Motor neuron (in vitro differentiated cells): ENCODE measurements around the gene IL17RD. TPM values are rescaled to one million over a fixed set of nuclear protein-coding genes. Genes with fewer than 3 reads are reported as not detected.

Experiments used
- ATAC-seq, 8 experiments: fragments of 200-7000 bp; cut with Tn5 transposase; replicated peaks in 6 of 8; 2 replicates each; pipeline ENCODE4 v1.8.0; 2021; ENCODE audit warnings: mild to moderate bottlenecking in 8 of 8, moderate library complexity in 8 of 8
- H3K27ac ChIP-seq, 2 donors: fragments of 250-450 bp; sonication (Bioruptor Pico); 2 replicates each; pipeline ENCODE4 v1.9.0; 2021; ENCODE audit warnings: antibody characterized with exemption in 2 of 2, mild to moderate bottlenecking in 2 of 2, moderate library complexity in 1 of 2
- H3K4me1 ChIP-seq, 2 donors: fragments of 250-450 bp; sonication (Bioruptor Pico); replicated peaks in 1 of 2; 2 replicates each; pipeline ENCODE4 v1.6.1; 2021; ENCODE audit warnings: antibody characterized with exemption in 2 of 2, mild to moderate bottlenecking in 2 of 2, moderate library complexity in 1 of 2
- H3K4me3 ChIP-seq, 5 donors: fragments of 250-450 bp; sonication (Bioruptor Pico); 2 replicates each; pipeline ENCODE4 v1.9.0; 2021; ENCODE audit warnings: antibody characterized with exemption in 5 of 5, mild to moderate bottlenecking in 5 of 5, moderate library complexity in 4 of 5
- WGBS, 10 experiments: fragments of 450-650 bp; shearing (Covaris generic); methylation state at CpG; one replicate each; pipeline ENCODE4 v1.0.0; 2022; 5-methylcytosine and 5-hydroxymethylcytosine counted together
- in situ Hi-C, 9 experiments: fragments of 400-800 bp; cut with MboI; loops; one replicate each; pipeline ENCODE4 v1.15.0; 2021; ENCODE audit warnings: low sequenced_read_pairs in 9 of 9, low pct_unique_long_range_greater_than_20kb in 2 of 9; ENCODE audit not compliant: unreplicated experiment in 9 of 9
- total RNA-seq, 8 experiments: library from RNA; unstranded; fragments of 300-600 nt; gene quantifications; 2 replicates each; pipeline versions ENCODE4 v1.2.3 to v1.2.4, GENCODE V29; 2022

The IL17RD gene
- total RNA-seq, 8 experiments from 2014 or later: 6.7 to 13.7 (median 9.8) TPM

DNA sequence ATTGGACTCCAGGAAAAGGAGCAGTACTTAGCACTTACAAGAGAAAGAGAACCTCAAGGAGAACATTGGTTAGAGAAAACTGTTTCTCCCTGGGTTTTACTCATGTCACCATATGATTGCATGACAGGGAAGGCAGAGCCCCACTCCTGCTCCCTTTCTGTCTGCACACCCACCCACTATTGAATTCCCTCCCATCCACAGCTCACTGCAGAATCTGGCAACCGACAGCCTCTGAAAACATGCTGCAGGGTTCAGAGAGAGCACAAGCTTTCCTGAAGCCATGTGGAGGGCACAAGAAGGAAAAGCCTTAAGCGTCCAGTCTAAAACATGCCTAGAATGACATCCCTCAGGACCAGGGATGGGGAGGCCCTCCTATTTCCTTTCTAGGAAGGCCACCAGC, 3.0 kb upstream of the IL17RD start:
- Histone ChIP-seq H3K4me3 (no peak overlapping the region), H3K4me1 (peaks cover 7 to 9% of the 10 kb centered on the region in 2 donors), H3K27ac (no peak overlapping the region)
- in situ Hi-C loops: no loop called here
- 60 to 88% (median 80%) methylated on average over 1 of the region's 2 CpGs; no CpG with 5 or more reads in 6 of the 10 experiments for WGBS, 10 experiments
- ATAC-seq: no peak

GRCh38 chr3:57166660-57167059, 1.5 kb upstream of the IL17RD start:
- in situ Hi-C loops: no loop called here
- Histone ChIP-seq H3K4me3 (no peak overlapping the region), H3K4me1 (peaks cover 7 to 9% of the 10 kb centered on the region in 2 donors), H3K27ac (no peak overlapping the region)
- 60 to 86% (median 62%) methylated on average over 1 to 2 of the region's 2 CpGs; no CpG with 5 or more reads in 5 of the 10 experiments for WGBS, 10 experiments
- ATAC-seq: no peak

DNA sequence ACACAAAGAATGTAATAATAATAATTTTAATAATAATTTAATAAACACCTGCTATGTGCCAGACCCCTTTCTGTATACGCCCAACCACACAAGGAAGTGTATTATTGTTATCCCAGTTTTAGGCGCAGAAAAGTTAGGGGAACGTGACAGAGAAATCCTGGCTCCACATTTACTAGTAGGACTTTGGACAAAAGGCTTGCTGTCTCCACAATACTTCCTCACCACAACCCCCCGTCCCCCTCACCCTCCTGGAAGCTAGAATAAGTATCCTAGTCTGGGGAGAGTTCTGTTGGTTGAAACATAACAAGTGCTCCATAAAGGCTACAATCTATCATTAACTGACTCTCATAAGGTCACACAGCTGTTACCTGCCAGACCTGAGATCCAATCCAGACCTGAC, 488 bp upstream of the IL17RD start:
- Histone ChIP-seq H3K4me1 (peaks cover 7 to 10% of the 10 kb centered on the region in 2 donors), H3K4me3 (peak overlapping the region; percentile 74 to 100 (median 91)), H3K27ac (no peak overlapping the region)
- no peak for ATAC-seq
- WGBS, 10 experiments: 17 to 60% (median 42%) methylated on average over 1 to 4 of the region's 4 CpGs; no CpG with 5 or more reads in 6 of the 10 experiments
- in situ Hi-C loops: no loop called here

GRCh38 chr3:57164217-57164656, 916 bp downstream of the IL17RD start:
- in situ Hi-C loops: no loop called here
- peak; percentile 4 to 35 (median 16) for ATAC-seq
- Histone ChIP-seq H3K4me1 (peaks cover 11 to 16% of the 10 kb centered on the region in 2 donors), H3K27ac (no peak overlapping the region), H3K4me3 (peak overlapping the region; percentile 74 to 100 (median 91))
- 0 to 3% (median 0%) methylated on average over 2 to 21 of the region's 30 CpGs; no CpG with 5 or more reads in 6 of the 10 experiments for WGBS, 10 experiments

DNA sequence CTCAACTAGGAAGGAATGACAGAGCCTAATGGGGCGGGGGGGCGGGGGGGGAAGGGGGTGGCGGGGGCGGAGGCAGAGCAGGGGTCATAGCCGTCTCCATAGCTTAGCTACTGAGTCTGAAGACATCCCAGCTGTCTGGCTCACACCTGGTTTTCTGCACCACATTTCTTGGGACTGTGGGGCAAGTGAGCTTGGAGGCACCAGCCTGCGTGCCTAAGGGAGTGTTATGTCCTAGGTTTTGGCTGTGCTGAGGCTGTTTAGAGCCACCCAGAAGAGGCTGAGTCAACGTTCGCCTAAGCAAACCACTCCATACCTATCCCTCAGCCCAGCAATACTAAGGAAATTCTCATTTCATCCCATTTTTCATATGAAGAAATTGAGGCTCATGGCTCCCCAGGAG, 1.4 kb downstream of the IL17RD start:
- H3K4me1 ChIP-seq: peaks cover 16 to 21% of the 10 kb centered on the region in 2 donors
- no CpG with 5 or more reads among the region's 8 CpGs for WGBS, 10 experiments
- H3K27ac ChIP-seq: no peak overlapping the region
- peak overlapping the region; percentile 74 to 100 (median 91) for H3K4me3 ChIP-seq
- in situ Hi-C loops: no loop called here
- peak in 1 of 8 experiments; percentile 5 for ATAC-seq

DNA sequence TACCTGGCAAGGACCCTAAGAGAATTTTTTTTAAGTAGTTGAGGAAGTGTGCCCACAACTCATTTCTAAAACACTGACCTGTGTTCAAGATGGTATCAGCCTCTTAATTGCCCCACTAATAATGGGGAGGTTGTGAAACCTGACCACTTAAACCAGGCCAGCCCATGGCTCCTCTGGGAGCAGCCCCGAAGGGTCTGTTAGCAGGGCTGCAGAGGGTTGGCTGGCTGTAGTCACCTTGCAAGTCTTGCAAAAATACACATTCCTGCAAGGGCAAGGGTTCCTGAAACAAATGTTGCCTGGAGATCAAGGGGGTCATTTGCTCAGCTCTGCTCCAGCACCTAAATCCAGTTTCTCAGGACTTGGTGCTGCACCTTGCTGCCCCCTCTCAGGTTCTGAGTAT, 3.2 kb downstream of the IL17RD start:
- WGBS, 10 experiments: 50 to 100% (median 100%) methylated on average over 1 of the region's 1 CpG; no CpG with 5 or more reads in 5 of the 10 experiments
- H3K27ac ChIP-seq: no peak overlapping the region
- H3K4me1 ChIP-seq: peaks cover 26 to 32% of the 10 kb centered on the region in 2 donors
- no peak overlapping the region for H3K4me3 ChIP-seq
- no peak for ATAC-seq
- in situ Hi-C loops: no loop called here

DNA sequence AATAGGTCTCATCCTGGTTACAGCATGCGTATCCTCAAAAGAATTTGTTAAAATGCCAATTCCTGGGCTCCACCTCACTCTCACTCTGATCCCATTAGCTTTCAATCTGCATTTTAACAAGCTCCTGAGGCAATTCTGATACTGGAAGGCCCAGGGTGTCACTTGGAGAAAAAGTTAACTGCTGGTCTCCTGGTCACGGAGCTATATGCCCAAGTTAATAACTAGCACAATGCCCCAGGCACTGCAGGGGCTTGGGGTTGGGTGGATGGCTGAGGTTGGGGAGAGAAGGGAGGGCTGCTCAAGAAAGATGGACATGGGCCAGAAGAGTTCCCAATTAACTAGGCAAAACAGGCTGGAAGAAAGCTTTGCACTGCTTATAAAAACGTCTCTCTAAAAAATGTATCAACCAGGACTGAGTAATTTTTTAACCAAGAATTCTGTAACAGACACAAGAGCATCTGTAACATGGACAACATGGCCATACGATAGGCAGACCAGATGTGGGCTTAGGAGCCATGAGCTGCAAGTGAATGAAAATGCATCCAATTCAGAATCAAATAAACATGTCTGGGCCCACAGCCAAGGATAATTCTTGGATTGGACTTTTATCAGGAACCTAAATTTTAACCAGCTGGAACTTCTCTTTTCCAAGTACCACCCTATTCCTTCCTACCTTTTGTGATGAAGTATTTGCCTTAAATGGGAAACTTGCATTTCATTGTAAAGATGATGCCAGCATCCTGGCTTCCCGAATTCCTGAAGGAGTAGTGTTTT, 4.2 kb downstream of the IL17RD start:
- Histone ChIP-seq H3K4me3 (no peak overlapping the region), H3K27ac (no peak overlapping the region), H3K4me1 (peaks cover 26 to 32% of the 10 kb centered on the region in 2 donors)
- ATAC-seq: peak in 3 of 8 experiments; percentile 36 to 61 (median 60)
- in situ Hi-C loops: no loop called here
- WGBS, 10 experiments: 0 to 100% (median 40%) methylated on average over 1 to 4 of the region's 5 CpGs; no CpG with 5 or more reads in 1 of the 10 experiments

GRCh38 chr3:57160076-57160764, 4.9 kb downstream of the IL17RD start:
- peaks cover 26 to 32% of the 10 kb centered on the region in 2 donors for H3K4me1 ChIP-seq

GRCh38 chr3:57158813-57159738, 6.1 kb downstream of the IL17RD start:
- no peak overlapping the region for H3K4me3 ChIP-seq
- peak in 4 of 8 experiments; percentile 21 to 59 (median 28) for ATAC-seq
- in situ Hi-C loops: loop anchor here in 1 of 9 experiments (5.0 kb wide), 1 partner anchor 37 kb away; no protein-coding TSS in a partner anchor
- peaks cover 25 to 31% of the 10 kb centered on the region in 2 donors for H3K4me1 ChIP-seq
- no peak overlapping the region for H3K27ac ChIP-seq
- WGBS, 10 experiments: 3 to 51% (median 17%) methylated on average over 1 to 8 of the region's 8 CpGs; no CpG with 5 or more reads in 1 of the 10 experiments

More at GRCh38 chr3:57160076-57160764, 4.9 kb downstream of the IL17RD start:
- no peak overlapping the region for H3K4me3 ChIP-seq
- no peak overlapping the region for H3K27ac ChIP-seq
- in situ Hi-C loops: no loop called here
- WGBS, 10 experiments: 0 to 92% (median 80%) methylated on average over 1 to 4 of the region's 8 CpGs; no CpG with 5 or more reads in 1 of the 10 experiments
- ATAC-seq: peak in 3 of 8 experiments; percentile 53 to 72 (median 60)

DNA sequence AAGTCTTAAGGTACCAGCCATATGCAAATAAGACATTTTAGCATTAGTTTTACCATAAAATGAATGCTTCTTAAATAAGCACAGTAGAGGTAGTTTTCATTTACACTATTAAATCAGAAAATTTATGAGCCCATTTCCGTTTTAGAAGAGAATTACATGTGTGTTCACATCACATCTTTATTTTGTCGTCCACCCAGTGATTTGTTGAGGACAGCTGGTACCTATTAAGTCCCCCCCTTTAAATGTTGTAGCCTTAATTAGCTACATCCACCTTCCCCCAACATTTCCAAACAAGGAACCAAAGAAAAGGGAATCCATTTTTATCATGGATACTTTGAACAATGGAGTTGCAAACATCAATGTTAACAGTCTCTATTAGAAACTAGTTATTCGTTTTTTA, 6.8 kb downstream of the IL17RD start:
- ATAC-seq: no peak
- Histone ChIP-seq H3K27ac (no peak overlapping the region), H3K4me3 (no peak overlapping the region), H3K4me1 (peaks cover 17 to 29% of the 10 kb centered on the region in 2 donors)
- in situ Hi-C loops: loop anchor here in 1 of 9 experiments (5.0 kb wide), 1 partner anchor 36 kb away; no protein-coding TSS in a partner anchor
- 0 to 82% (median 47%) methylated on average over 1 to 3 of the region's 3 CpGs; no CpG with 5 or more reads in 2 of the 10 experiments for WGBS, 10 experiments

DNA sequence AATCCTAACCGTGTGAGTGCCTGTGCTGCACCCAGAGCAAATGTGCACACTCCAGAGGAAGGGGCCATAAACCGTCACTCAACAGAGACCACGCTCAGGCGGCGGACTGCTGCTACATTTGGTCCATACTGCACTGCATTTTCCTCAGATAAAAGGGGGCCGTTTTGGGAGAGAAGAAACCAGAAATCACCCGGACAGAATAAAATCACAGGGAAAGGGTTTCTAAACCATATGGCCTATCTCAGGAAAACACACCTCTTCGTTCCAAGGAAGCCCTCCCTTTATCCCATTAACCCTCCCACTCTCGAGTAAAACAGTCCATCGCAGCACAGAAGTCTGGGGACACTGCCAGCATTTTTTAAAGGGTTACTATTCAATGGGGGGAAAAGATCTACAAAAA, 7.6 kb downstream of the IL17RD start:
- WGBS, 10 experiments: 24 to 100% (median 74%) methylated on average over 2 to 10 of the region's 10 CpGs; no CpG with 5 or more reads in 2 of the 10 experiments
- in situ Hi-C loops: loop anchor here in 1 of 9 experiments (5.0 kb wide), 1 partner anchor 35 kb away; no protein-coding TSS in a partner anchor

GRCh38 chr3:57155310-57155643, 9.9 kb downstream of the IL17RD start:
- Histone ChIP-seq H3K27ac (no peak overlapping the region), H3K4me3 (no peak overlapping the region), H3K4me1 (peaks cover 31 to 54% of the 10 kb centered on the region in 2 donors)
- in situ Hi-C loops: loop anchor here in 1 of 9 experiments (5.0 kb wide), 1 partner anchor 33 kb away; no protein-coding TSS in a partner anchor
- peak in 3 of 8 experiments; percentile 25 to 54 (median 48) for ATAC-seq
- 60 to 100% (median 88%) methylated on average over 1 to 2 of the region's 3 CpGs; no CpG with 5 or more reads in 7 of the 10 experiments for WGBS, 10 experiments

More for the DNA sequence above, 7.6 kb downstream of the IL17RD start:
- Histone ChIP-seq H3K4me1 (peaks cover 18 to 37% of the 10 kb centered on the region in 2 donors), H3K27ac (no peak overlapping the region), H3K4me3 (no peak overlapping the region)
- ATAC-seq: peak in 3 of 8 experiments; percentile 14 to 41 (median 32)
